ENCODE results near the gene RPS21. TPM values are rescaled to one million over a fixed set of nuclear protein-coding genes. Genes with fewer than 3 reads are reported as not detected.
A peak's percentile ranks its signal among the peaks of the same experiment; 100 is the strongest.

The RPS21 gene
- total and polyA plus RNA-seq, 2 of the 13 experiments (the other 11 are each of a cell fraction or from before 2014, with no cell fraction given) = 2,647 to 11,063 TPM

GRCh38 chr20:62387933-62388635 lies 1.2 kb downstream of the RPS21 start (continued):
- TF ChIP-seq FOXO4 (CRISPR knock-in tag; conservative IDR thresholded peaks at IDR 0.05) (peak; percentile 97), ZFP1 (CRISPR knock-in tag; IDR thresholded peaks at IDR 0.05) (no peak), ZNF597 (CRISPR knock-in tag; IDR thresholded peaks at IDR 0.05) (no peak), ZNF609 (CRISPR knock-in tag; IDR thresholded peaks at IDR 0.05; ENCODE audit: borderline replicate concordance) (no peak), ZNF784 (CRISPR knock-in tag; IDR thresholded peaks at IDR 0.05; ENCODE audit: borderline replicate concordance) (no peak), XBP1 (CRISPR knock-in tag; IDR thresholded peaks at IDR 0.05) (no peak), ZNF687 (CRISPR knock-in tag; IDR thresholded peaks at IDR 0.05) (0 out of 2 replicates have a peak, but pooled peaks have one; percentile 14), HOXD1 (CRISPR knock-in tag; IDR thresholded peaks at IDR 0.05) (no peak), TEAD2 (CRISPR knock-in tag; IDR thresholded peaks at IDR 0.05) (no peak), ZNF496 (CRISPR knock-in tag; IDR thresholded peaks at IDR 0.05; ENCODE audit: insufficient replicate concordance) (no peak), ZBTB20 (CRISPR knock-in tag; IDR thresholded peaks at IDR 0.05; ENCODE audit: borderline replicate concordance, low read depth) (no peak; the same call in 1 of the 2 replicates), PRDM4 (CRISPR knock-in tag; IDR thresholded peaks at IDR 0.05; ENCODE audit: borderline replicate concordance) (0 out of 2 replicates have a peak, but pooled peaks have one; percentile 29)

Measured in HepG2 (cell line).